ENCODE results near the gene CRISPLD2.

CRISPLD2 gene

DNA sequence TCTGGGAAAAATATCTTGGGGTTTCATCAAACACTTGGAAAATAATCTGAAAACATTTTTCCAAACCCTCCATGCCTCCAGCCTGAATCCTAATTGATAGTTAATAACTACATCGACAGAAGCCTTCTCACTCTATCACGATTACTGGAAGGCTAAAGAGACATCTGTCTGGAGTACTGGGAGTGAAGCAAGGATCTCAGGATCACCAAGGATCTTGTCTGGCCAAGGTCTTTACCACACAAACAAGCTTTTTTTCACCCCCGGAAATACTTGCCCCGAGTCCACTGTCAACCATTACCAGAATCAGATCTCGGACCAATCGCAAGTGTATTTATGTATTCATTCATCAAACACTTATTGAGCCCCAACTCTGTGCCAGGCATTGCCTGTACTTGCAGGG, 28.3 kb upstream of the CRISPLD2 start:
- Histone ChIP-seq H3K27ac (no peak overlapping the region), H3K4me3 (ENCODE audit: low read depth, low read length) (no peak overlapping the region), H3K27me3 (ENCODE audit: insufficient read depth, low read depth, severe bottlenecking) (no peaks in the 10 kb centered on the region), H3K9me3 (ENCODE audit: severe bottlenecking) (no peaks in the 10 kb centered on the region), H3K36me3 (no peaks in the 10 kb centered on the region)
- TF ChIP-seq, protein P1, sequence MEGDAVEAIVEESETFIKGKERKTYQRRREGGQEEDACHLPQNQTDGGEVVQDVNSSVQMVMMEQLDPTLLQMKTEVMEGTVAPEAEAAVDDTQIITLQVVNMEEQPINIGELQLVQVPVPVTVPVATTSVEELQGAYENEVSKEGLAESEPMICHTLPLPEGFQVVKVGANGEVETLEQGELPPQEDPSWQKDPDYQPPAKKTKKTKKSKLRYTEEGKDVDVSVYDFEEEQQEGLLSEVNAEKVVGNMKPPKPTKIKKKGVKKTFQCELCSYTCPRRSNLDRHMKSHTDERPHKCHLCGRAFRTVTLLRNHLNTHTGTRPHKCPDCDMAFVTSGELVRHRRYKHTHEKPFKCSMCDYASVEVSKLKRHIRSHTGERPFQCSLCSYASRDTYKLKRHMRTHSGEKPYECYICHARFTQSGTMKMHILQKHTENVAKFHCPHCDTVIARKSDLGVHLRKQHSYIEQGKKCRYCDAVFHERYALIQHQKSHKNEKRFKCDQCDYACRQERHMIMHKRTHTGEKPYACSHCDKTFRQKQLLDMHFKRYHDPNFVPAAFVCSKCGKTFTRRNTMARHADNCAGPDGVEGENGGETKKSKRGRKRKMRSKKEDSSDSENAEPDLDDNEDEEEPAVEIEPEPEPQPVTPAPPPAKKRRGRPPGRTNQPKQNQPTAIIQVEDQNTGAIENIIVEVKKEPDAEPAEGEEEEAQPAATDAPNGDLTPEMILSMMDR (IDR thresholded peaks at IDR 0.05; ENCODE audit: low read depth, low read length) = no peak
- DNase-seq = no peak

DNA sequence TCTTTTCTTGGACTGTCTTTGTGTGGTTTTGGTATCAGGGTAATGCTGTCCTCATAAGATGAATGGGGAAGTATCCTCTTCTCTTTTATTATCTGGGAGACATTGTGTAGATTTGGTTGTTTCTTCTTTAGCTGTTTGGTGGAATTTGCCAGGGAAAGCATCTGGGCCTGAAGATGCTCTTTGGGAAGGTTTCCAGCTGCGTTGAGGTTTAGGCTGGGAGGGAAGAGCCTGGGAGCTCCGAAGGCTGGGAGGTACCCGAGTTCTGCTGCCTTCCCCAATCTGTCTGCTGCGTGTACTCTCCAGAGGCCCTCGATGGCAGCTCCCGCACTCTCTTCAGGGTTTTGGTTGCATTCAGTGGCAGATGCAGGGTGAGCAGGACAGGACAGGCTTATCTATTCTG, 25.6 kb upstream of the CRISPLD2 start:
- no peak overlapping the region for H3K27ac ChIP-seq
- no peak overlapping the region for H3K4me3 ChIP-seq (ENCODE audit: low read depth, low read length)
- H3K27me3 ChIP-seq (ENCODE audit: insufficient read depth, low read depth, severe bottlenecking) = no peaks in the 10 kb centered on the region
- TF ChIP-seq, protein P1 (IDR thresholded peaks at IDR 0.05; ENCODE audit: low read depth, low read length) = no peak
- H3K36me3 ChIP-seq = no peaks in the 10 kb centered on the region
- DNase-seq = no peak
- no peaks in the 10 kb centered on the region for H3K9me3 ChIP-seq (ENCODE audit: severe bottlenecking)

DNA sequence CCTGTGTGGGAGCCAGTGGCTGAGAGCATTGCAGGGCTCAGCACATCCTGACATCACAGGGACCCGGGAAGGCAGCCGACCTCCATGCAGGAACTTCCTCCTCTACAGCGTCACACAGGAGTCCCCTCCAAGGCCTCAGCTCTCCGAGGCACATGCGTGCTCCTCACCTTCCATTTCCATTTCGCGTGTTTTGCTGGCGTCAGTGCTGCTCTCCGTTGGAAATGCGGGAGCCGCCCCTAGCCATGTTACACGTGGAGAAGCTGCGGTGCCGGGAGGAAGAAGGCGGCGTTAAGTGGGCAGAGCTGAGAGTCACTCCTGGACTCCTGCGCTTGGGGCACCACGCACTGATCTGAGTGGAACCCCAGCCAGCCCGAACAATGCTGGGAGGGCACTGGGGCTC, 25.2 kb upstream of the CRISPLD2 start:
- Histone ChIP-seq H3K9me3 (ENCODE audit: severe bottlenecking) (no peaks in the 10 kb centered on the region), H3K27ac (no peak overlapping the region), H3K4me3 (ENCODE audit: low read depth, low read length) (no peak overlapping the region), H3K27me3 (ENCODE audit: insufficient read depth, low read depth, severe bottlenecking) (no peaks in the 10 kb centered on the region), H3K36me3 (no peaks in the 10 kb centered on the region)
- TF ChIP-seq, protein P1 (IDR thresholded peaks at IDR 0.05; ENCODE audit: low read depth, low read length) = no peak
- no peak for DNase-seq

DNA sequence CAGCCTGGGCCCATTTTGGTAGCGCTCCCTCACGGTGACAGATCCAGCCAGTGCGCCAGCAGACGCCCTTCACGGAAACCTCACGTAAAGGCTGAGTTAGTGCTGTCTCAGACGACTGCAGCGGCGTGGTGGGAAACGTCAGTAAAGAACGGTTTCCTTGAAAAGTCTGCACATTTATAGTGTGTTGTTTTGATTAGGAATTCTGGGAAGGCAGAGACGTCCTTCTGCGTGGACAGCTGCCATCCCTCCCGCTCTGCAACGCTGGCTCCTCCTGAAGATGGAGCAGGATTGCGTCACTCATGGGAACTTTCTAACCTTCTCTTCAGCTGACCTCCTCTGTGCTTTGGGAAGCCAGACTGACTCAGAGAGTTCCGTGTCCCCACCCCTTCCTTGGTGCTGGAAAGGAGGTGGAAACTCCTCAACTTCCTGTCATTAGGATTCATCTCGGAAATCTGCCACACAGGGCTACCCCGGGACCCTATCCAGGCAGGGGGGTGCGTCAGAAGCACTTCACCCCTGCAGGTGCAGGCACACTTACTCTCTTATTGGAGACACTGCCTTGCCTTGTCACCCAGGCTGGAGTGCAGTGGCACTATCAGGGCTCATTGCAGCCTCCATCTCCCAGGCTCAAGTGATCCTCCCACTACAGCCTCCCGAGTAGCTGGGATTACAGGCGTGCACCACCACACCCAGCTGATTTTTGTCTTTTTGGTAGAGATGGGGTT, 24.3 kb upstream of the CRISPLD2 start:
- H3K9me3 ChIP-seq (ENCODE audit: severe bottlenecking) = no peaks in the 10 kb centered on the region
- H3K4me3 ChIP-seq (ENCODE audit: low read depth, low read length) = no peak overlapping the region
- TF ChIP-seq, protein P1 (IDR thresholded peaks at IDR 0.05; ENCODE audit: low read depth, low read length) = no peak
- H3K27me3 ChIP-seq (ENCODE audit: insufficient read depth, low read depth, severe bottlenecking) = no peaks in the 10 kb centered on the region
- no peaks in the 10 kb centered on the region for H3K36me3 ChIP-seq
- DNase-seq = no peak
- no peak overlapping the region for H3K27ac ChIP-seq

DNA sequence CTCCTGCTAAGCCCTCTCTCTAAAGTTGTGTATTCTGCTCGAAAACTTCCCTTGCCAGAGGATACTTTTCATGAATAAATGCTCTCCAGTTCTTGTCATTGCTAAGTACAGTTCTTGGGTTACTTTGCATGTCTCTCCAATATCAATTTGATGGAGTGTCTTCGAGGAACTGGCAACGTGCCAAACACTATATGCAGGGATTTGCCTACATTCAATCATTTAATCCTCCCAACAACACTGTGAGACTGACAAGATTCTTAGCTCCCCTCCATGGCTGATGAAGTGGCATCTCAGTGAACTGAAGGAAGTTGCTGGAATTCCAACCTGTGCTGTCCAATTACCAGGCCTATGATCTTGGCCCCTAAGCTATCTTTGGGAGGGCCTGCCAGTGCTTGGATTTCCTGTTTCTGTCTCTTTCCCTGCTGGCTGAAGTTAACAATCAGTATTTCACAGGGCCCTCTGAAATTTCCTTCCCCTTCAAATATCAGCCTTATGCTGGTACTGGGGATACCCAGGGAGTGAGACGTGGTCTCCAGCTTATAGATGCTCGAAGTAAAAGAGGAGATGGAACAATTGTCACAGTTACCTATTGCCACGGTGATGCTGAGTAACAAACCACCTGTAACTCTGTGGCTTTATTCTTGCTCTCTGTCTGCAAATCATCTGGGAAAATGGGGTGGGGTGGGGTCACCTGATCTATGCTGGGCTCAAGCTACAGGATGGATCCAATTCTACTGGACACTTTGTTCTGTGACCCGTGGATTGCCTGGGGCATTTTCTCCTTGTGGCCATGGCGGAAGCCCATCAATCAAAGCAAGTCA, 19.4 kb upstream of the CRISPLD2 start:
- Histone ChIP-seq H3K4me3 (ENCODE audit: low read depth, low read length) (no peak overlapping the region), H3K9me3 (ENCODE audit: severe bottlenecking) (no peaks in the 10 kb centered on the region), H3K27me3 (ENCODE audit: insufficient read depth, low read depth, severe bottlenecking) (no peaks in the 10 kb centered on the region), H3K27ac (no peak overlapping the region), H3K36me3 (no peaks in the 10 kb centered on the region)
- TF ChIP-seq, protein P1 (IDR thresholded peaks at IDR 0.05; ENCODE audit: low read depth, low read length) = no peak
- DNase-seq = no peak
